ENCODE measurements around the gene ADCY9.

GRCh38 chr16:4106516-4106915, 9.7 kb downstream of the ADCY9 start:
- no peak for TF ChIP-seq EZH2phosphoT487 (IDR thresholded peaks at IDR 0.05; ENCODE audit: insufficient read depth, low read depth)
- no peak for TF ChIP-seq EZH2 (IDR thresholded peaks at IDR 0.05; ENCODE audit: insufficient read depth, poor library complexity, severe bottlenecking)
